HG03066 (cell line): Measurements from ENCODE around the gene POLR2A.

Experiments
- ATAC-seq: cut with Tn5 transposase; IDR thresholded peaks from one replicate; pipeline ENCODE4 v1.9.1; 2021; ENCODE audit warnings: low read depth; ENCODE audit not compliant: unreplicated experiment

POLR2A gene

DNA sequence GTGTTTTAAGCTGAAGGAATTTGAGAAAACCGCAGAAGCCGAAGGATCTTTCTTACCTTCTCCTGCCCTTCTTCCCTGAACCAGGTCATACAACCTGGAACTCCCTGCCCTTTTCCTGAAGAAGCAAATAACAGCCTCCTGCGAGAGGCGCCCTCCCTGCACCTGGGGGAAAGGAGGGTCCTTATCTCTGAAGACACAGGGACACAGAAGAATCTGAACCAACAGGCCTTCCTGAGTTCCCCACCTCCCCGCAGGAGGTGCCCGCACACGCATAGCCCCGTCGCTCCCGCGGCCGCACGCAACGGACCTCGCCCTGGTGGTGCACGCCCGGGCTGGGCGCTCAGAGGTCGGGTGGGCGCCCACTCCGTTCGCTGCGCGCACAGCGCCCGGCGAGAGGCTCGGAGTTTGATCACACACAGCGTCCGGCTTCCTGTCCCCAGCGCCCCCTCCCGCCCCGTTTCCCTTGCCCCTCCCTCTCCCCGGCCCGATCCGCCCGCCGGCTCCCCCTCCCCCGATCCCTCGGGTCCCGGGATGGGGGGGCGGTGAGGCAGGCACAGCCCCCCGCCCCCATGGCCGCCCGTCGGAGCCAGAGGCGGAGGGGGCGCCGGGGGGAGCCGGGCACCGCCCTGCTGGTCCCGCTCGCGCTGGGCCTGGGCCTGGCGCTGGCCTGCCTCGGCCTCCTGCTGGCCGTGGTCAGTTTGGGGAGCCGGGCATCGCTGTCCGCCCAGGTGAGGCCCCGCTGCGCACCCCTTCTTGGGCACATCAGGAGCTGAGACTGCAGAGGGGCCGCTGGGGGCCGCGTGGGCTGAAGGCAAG, 64.6 kb downstream of the POLR2A start, which contains the start of gene TNFSF12:
Gene TNFSF12 (plus strand): TSS at position 474 of the 816 bp plus-strand sequence. CDS start 96 bp downstream, at position 570.
- no peak for ATAC-seq
